GM19372 (cell line): ENCODE measurements around the gene APOBEC3B.
"Not testable (repeated sequence)": the region's sequence is repeated elsewhere in the genome, so short reads cannot be mapped to it uniquely, and the experiment has no call there.

Experiments
- ATAC-seq: cut with Tn5 transposase; IDR thresholded peaks from one replicate; pipeline ENCODE4 v1.9.1; 2021; ENCODE audit warnings: mild to moderate bottlenecking, low read depth, moderate library complexity; ENCODE audit not compliant: unreplicated experiment

The APOBEC3B gene

GRCh38 chr22:38987171-38987895 lies 5.2 kb downstream of the APOBEC3B start:
- ATAC-seq, result no peak

DNA sequence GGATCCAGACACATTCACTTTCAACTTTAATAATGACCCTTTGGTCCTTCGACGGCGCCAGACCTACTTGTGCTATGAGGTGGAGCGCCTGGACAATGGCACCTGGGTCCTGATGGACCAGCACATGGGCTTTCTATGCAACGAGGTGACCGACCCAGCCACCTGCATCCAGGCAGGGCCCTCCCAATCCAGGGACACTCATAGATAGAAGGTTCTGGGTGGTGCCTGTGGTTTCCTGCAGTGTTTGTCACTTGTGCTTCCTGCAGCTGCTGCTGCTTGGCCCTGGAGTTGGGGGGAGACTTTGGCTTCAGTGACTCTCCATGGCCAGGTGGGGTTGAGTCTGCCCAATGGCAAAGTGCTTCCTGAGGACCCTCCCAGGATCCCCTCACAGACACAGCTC lies 7.3 kb downstream of the APOBEC3B start:
- ATAC-seq, result no peak

DNA sequence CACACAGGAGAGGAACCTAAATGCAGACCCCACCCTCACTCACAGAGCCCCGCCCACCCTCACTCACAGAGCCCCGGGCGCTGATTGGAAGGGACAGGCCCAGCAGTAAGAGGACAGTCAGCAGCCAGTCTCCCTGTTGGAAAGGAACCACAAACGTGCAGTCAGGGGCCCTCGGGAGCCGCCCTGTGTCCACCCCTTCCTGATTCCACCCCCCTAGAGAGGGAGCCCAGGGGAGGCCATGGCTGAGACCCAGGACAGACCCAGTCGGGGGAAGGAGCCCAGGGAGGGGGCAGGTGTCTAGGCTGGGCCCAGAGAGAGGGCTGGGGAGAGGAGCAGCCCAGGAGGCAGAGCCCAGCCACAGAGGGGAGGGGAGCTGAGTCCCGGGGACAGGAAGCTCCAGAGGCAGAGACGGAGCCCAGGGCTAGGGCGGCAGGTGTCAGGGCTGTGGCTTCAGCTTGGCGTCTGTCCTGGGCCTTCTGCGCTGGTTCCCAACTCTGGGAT lies 10.8 kb downstream of the APOBEC3B start:
- ATAC-seq, result not testable (repeated sequence)

- ATAC-seq, result no peak
Observed at GRCh38 chr22:38996105-38996504, 14.0 kb downstream of the APOBEC3B start.

GRCh38 chr22:38997518-38997917 lies 15.4 kb downstream of the APOBEC3B start:
- no peak for ATAC-seq

GRCh38 chr22:39003165-39003638 lies 21.1 kb downstream of the APOBEC3B start:
- no peak for ATAC-seq

- no peak for ATAC-seq
Observed at GRCh38 chr22:39007177-39007576, 25.0 kb downstream of the APOBEC3B start.

- not testable (repeated sequence) for ATAC-seq
Observed at GRCh38 chr22:39008271-39008850, 26.2 kb downstream of the APOBEC3B start.

DNA sequence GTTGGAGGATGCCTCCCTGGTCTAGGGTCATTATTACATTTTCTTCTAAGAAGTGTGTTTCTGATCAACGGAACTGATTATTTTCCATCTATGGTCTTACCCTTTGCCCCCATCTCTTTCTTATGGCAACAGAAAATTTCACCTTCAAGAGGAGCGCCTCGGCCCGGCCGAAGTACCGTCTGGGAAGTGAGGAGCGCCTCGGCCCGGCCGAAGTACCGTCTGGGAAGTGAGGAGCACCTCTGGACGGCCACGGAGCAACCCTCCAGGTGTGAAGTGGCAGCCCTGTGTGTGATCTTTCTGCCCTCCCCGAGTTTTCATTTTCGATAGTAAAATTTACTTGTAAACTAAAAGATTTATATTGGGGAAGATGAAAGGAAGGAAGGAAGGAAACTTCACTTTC lies 28.8 kb downstream of the APOBEC3B start:
- no peak for ATAC-seq

DNA sequence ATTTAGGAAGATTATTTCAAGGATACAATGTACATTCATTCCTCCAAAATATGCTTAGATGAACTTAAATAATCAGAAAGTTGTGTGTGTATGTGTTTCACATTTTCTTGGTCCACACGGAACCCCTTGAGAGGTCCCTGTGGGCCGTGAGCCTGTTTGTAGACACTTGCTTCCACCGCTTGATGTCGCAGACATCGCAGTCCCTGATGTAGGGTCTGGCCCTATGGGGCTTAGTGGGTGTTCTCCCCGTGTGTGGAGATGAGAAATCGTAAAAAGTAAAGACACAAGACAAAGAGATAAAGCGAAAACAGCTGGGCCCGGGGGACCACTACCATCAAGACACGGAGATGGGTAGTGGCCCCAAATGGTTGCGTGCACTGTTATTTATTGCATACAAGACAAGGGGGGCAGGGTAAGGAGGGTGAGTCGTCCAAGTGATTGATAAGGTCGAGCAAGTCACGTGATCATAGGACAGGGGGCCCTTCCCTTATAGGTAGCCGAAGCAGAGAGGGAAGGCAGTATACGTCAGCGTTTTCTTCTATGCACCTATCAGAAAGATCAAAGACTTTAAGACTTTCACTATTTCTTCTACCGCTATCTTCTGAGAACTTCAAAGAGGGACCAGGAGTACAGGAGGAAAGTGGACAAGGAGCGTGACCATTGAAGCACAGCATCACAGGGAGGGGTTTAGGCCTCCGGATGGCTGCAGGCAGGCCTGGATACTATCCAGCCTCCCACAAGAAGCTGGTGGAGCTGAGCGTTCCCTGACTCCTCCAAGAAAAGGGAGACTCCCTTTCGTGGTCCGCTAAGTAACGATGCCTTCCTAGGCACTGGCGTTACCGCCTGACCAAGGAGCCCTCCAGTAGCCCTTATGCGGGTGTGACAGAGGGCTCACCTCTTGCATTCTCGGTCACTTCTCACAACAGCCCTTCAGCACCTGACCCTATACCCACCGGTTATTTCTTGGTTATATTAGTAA lies 30.7 kb downstream of the APOBEC3B start:
- no peak for ATAC-seq

GRCh38 chr22:39013561-39013941 lies 31.4 kb downstream of the APOBEC3B start:
- peak; percentile 19 for ATAC-seq

GRCh38 chr22:39013942-39014722 lies 32.0 kb downstream of the APOBEC3B start, which contains the start of gene APOBEC3C:
TSS of gene APOBEC3C (plus strand) at chr22:39014257. CDS start at chr22:39014363, 106 bp downstream.
- ATAC-seq, result peak; percentile 79

GRCh38 chr22:39014723-39015121 lies 32.6 kb downstream of the APOBEC3B start:
- not testable (repeated sequence) for ATAC-seq

DNA sequence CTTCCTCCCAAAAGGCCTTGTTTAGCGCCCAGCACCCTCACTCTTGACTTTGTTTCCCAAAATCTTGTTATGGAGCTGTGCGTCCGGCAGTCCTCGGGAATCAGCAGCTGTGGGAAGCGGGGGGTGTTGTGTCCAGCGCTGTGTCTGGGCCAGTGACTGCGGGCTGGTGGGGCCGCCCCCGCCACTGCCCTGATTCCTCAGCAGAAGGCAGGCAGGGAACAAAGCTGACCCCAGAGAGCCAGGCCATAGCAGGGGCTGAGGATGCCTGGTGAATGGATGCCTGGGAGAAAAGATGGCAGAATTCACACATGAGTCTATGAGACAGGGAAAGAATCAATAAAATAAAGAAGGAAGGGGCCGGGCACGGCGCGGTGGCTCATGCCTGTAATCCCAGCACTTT lies 34.4 kb downstream of the APOBEC3B start:
- ATAC-seq, result no peak

DNA sequence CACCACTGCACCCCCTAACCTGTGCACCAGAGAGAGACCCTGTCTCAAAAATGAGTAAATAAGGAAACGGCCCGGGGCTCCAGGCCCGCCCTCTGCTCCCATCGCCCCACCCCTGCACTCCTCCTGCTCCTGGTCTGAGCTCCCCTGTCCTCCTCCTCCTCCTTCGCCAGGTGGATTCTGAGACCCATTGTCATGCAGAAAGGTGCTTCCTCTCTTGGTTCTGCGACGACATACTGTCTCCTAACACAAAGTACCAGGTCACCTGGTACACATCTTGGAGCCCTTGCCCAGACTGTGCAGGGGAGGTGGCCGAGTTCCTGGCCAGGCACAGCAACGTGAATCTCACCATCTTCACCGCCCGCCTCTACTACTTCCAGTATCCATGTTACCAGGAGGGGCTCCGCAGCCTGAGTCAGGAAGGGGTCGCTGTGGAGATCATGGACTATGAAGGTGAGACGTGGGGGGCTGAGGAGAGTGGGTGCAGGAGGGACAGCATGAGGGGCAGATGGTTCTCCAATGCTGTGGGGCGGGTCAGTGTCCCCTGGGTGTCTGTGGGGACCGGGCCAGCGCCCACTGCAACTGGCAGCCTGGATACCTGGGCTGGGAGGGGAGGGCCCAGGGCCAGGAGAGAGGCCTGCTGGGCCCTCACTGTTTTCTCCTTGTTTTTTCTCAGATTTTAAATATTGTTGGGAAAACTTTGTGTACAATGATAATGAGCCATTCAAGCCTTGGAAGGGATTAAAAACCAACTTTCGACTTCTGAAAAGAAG lies 35.6 kb downstream of the APOBEC3B start:
- no peak for ATAC-seq

GRCh38 chr22:39020021-39020651 lies 38.0 kb downstream of the APOBEC3B start:
- not testable (repeated sequence) for ATAC-seq

GRCh38 chr22:39021552-39022250 lies 39.6 kb downstream of the APOBEC3B start:
- ATAC-seq, result no peak
